Stimulated activated CD8-positive, alpha-beta memory T cell treated with anti-CD3 and anti-CD28 coated beads, Interleukin-7, amount 100 ng/mL, for 4 hours (primary cell): ENCODE measurements around the gene SURF4.
"Not testable (repeated sequence)": the region's sequence is repeated elsewhere in the genome, so short reads cannot be mapped to it uniquely, and the experiment has no call there.

Experiments used
- DNase-seq, 2 donors: peaks; one replicate each; pipeline ENCODE4 v3.0.0-alpha.2; 2020; ENCODE audit warnings: low read depth in 2 of 2

Gene SURF4

DNA sequence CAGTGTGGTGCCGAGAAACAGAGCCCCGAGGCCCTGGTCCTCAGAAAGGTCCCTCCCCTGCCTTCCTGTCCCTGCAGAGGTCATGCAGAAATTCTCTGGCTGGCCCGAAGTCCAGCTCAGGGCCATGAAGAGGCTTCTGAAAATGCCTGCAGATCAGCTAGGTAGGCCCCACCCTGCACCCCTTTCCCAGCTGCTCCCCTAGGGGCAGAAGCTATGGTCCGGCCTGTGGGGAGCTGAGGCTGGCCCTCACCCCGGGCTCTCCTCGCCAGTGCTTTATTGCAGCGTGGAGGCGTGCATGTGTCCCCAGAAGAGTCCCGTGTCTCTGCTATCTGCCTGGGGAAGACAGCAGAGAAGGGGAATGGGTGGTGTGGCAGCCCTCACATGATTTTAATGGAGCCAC, 22.0 kb upstream of the SURF4 start:
- no peak for DNase-seq

GRCh38 chr9:133397370-133397769, 21.5 kb upstream of the SURF4 start:
- DNase-seq: no peak

- DNase-seq: no peak
These were observed 21.1 kb upstream of the SURF4 start for GRCh38 chr9:133396952-133397351.

DNA sequence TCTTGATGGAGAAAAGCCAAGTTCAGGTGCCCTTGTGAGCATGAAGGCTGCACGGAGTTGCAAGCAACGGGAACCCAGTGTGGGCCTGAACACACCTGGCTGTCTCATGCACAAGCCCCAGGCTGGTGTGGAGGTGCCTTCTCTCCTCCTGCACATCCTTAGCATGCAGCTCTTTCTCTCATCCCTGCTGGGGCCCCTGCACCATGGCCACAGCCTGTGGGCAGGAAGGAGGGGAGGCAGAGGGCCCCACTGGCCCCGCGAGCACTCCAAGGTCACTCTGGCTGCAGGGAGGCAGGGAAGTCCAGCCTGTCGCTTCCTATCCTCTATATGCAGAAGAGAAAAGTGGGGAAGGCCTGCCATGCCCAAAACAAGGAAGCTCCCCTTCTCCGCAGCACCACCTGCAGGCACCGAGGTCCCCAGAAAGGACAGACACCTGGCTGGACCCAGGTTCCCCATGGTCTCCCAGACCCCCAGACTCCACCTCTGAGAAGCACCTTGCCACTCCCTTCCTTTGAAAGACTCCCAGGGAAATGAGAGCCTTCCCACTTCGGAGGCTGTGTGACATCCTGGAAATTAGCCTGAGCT, 18.9 kb upstream of the SURF4 start:
- DNase-seq: no peak

- DNase-seq: no peak
These were observed 17.5 kb upstream of the SURF4 start for GRCh38 chr9:133393399-133393798.

- DNase-seq: not testable (repeated sequence)
These were observed 16.4 kb upstream of the SURF4 start for GRCh38 chr9:133392308-133392707.

DNA sequence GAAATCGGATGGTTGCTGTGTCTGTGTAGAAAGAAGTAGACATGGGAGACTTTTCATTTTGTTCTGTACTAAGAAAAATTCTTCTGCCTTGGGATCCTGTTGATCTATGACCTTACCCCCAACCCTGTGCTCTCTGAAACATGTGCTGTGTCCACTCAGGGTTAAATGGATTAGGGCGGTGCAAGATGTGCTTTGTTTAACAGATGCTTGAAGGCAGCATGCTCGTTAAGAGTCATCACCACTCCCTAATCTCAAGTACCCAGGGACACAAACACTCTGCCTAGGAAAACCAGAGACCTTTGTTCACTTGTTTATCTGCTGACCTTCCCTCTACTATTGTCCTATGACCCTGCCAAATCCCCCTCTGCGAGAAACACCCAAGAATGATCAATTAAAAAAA, 15.6 kb upstream of the SURF4 start:
- DNase-seq: not testable (repeated sequence)

DNA sequence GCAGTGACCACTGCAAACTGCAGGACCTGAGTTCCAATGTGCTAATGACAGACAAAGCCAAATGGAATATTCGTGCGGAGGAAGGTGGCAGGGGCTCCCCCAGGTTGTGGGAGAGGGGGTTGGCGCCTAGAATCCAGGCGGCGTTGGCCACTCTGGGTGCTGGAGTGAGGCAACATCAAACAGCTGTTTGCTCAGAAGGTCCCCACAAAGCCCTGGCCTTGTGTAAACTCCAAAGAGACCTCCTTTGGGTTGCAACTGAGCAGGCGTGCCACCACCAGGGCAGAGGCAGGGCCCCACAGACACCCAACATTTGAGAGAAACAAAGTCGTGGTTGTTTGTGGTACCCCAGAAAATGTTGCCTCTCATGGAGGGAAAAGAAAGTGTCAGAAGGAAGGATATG, 14.9 kb upstream of the SURF4 start:
- DNase-seq: no peak

- no peak for DNase-seq
These were observed 13.7 kb upstream of the SURF4 start for GRCh38 chr9:133389562-133389961.

DNA sequence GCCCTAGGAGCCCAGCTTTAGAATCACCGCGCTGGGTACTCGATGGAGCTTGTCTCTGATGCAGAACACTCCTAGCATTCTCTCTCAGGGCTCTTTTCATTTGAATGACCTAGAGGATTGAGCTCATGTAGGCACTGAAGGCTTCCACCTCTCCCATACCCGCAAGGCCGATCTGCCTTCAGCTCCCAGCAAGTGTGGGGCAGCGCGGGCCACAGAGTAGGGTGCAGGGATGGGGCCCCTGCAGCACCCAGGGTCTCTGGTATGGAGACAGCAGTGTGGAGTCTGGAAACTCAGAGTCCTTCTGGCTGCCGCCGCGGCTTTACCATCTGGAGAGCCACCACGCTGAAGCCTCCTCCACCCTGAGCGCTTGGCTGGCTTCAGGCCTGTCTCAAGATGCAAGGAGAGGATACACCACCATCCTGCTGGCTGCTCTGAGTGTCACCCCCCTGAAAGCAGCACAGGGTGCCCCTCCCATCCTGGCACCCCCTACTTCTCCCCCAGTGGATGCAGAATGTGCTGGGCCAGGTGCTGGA, 13.2 kb upstream of the SURF4 start:
- DNase-seq: no peak

DNA sequence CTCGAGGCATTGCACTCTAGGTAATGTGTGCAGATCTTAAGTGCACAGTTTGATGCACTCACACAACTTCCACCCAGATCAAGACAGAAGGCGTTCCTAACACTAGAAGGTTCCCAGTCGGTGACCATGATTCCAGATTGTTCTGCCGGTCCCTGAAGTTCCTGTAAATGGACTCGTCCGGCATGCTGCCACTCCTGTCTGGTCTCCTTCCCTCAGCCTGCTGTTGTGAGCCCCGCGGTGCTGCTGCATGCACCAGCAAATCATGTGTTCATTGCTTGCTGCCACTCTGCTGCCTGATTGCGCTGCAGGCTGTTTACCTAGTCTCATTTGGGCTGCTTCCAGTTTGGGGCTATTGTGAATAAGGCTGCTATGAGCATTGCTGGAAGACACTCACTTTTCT, 11.8 kb upstream of the SURF4 start:
- no peak for DNase-seq

GRCh38 chr9:133386338-133386737, 10.5 kb upstream of the SURF4 start:
- DNase-seq: no peak

DNA sequence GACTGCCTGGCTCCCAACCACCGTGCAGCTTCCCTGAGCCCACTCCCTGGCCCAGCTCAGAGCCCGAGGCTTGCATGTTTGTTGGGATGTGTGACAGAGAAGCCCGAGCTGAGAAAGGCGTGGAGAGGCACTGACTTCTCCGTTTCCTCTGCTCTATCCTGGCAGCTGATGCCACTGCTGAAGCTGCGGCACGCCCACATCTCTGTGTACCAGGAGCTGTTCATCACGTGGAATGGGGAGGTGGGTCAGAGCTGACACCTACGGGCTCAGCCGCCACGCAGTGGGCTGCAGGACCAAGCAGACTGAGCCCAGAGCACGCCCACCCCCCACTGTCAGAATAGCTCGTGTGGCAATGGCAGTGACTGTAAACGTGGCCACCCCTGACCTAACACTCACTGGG, 9.6 kb upstream of the SURF4 start:
- no peak for DNase-seq

DNA sequence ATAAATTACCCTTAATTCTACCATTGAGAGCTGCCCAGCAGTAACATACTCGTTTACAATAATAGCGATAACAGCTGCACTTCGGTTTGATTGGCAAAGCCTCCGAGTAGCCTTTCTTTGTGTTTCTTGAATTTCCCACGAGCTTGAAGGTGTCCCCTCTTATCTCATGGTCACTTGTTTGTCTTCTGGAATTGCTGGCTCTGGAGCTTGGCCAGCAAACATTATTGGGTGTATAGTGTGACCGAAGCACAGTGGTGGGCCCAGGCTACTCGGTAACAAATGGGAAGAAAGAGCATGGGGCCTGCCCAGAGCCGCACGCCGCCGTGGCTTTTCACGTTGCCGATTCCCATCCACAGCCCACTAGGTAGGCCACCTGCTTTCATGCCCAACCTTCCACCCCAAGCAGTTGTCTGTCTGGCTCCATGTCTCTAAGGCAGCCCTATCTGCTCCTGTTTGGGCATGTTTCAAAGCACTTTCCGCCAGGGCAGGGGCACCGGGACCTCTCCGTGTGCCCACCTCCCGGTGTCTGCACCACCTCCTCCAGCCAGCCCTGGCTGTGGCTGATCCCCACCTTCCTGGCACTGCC, 9.0 kb upstream of the SURF4 start:
- DNase-seq: no peak

GRCh38 chr9:133383438-133383837, 7.6 kb upstream of the SURF4 start:
- no peak for DNase-seq

- no peak for DNase-seq
These were observed 6.8 kb upstream of the SURF4 start for GRCh38 chr9:133382507-133383141.

- DNase-seq: no peak
These were observed 4.9 kb upstream of the SURF4 start for GRCh38 chr9:133380734-133381133.

DNA sequence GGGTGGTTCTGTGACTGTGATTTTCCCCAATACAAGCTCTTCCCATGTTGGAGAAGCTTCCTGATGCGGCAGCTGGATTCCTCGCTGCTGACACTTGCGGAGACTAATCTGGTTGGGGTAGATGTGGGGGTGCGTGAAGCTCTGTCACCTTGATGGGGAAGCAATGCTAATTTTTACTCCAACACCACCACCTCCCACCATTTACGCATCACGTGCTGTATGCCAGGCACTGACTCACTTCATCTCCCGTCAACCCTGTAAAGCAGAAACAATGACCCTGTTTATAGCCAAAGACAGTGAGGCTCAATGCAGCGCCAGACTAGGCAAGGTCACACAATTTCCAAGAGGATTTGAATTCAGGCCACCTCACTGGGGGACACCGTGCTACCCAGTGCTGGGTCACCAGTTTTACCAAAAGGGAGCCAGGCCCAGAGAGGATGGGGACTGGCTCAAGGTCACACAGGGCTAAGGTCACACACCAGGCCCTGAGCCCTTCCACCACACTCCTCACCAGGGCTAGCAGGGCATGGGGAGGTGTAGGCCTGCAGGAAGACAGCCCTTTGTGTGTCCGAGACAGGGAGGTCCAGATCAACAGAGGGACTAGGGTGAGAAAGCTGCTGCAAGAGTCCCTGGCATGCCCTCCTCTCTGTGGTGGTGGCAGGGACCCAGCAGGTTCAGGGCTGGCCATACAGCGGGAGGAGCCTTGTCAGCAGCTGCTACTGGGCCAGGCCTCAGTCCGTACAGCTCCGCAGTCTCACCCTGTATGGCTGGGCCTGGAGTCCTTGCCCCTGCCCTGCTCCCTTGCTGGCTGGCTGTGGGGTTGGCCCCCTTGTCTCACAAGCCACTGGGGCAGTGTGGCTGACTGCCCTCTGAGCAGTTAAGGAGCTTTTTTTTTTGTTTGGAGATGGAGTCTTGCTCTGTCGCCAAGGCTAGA, 3.6 kb upstream of the SURF4 start:
- no peak for DNase-seq

DNA sequence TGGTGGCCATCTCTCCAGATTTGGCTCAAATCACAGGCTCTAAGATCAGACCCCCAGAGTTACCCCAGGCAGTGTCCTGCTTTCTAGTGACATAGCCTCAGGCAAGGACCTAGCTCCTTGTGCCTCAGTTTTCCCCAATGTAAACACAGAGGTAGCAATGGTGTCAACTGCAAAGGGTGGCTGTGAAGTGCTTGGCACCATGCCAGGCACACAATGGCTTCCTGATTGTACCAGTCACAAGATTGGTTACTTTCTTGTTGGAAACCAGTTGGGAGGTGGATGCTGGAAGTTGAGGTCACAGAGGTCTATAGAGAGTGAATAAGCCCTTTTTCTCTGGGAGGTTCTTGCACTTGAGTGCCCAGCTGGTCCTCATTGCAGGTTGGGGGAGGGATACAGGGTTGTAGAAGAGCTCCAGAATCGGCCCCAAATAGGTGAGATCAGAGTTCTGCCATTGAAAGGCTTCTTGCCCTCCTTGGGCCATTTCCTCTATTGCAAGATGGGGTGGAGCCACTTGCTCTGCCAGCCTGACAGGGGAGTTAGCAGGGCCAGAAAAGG, 2.6 kb upstream of the SURF4 start:
- no peak for DNase-seq

DNA sequence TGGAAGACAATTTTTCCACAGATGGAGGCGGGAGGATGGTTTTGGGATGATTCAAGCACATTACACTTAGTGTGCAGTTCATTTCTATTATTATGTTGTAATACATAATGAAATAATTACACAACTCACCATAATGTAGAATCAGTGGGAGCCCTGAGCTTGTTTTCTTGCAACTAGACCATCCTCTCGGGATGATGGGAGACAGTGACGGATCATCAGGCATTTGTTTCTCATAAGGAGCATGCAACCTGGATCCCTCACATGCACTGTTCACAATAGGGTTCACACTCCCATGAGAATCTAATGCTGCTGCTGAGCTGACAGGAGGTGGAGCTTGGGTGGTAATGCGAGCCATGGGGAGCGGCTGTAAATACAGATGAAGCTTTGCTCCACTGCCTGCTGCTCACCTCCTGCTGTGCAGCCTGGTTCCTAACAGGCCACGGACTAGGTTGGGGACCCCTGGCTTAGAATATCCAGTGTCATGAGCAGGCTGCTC, 1.9 kb upstream of the SURF4 start:
- DNase-seq: no peak

- not testable (repeated sequence) for DNase-seq
These were observed 1.4 kb upstream of the SURF4 start for GRCh38 chr9:133377280-133377679.
